Gastrocnemius medialis (tissue), 4 donors: ENCODE results near the gene AGAP1.

Experiments
- POLR2A ChIP-seq, 2 donors: fragments of 450-650 bp; IDR thresholded peaks; one replicate each; pipeline ENCODE4 v1.6.1; 2017; ENCODE audit warnings: antibody characterized with exemption in 2 of 2, mild to moderate bottlenecking in 2 of 2, moderate library complexity in 2 of 2
- TF ChIP-seq, protein P1 (sequence below), 5 experiments: fragments of 450-650 bp in 3 of 5; fragments of 200-600 bp in 2 of 5; sonication (generic) in 2 of 5; IDR thresholded peaks in 4 of 5; conservative IDR thresholded peaks in 1 of 5; 1 replicate in 4 of 5; 2 replicates in 1 of 5; pipeline ENCODE4 v1.5.1; 2016 to 2019; ENCODE audit warnings: antibody characterized with exemption in 5 of 5, mild to moderate bottlenecking in 3 of 5, moderate library complexity in 3 of 5

DNA sequence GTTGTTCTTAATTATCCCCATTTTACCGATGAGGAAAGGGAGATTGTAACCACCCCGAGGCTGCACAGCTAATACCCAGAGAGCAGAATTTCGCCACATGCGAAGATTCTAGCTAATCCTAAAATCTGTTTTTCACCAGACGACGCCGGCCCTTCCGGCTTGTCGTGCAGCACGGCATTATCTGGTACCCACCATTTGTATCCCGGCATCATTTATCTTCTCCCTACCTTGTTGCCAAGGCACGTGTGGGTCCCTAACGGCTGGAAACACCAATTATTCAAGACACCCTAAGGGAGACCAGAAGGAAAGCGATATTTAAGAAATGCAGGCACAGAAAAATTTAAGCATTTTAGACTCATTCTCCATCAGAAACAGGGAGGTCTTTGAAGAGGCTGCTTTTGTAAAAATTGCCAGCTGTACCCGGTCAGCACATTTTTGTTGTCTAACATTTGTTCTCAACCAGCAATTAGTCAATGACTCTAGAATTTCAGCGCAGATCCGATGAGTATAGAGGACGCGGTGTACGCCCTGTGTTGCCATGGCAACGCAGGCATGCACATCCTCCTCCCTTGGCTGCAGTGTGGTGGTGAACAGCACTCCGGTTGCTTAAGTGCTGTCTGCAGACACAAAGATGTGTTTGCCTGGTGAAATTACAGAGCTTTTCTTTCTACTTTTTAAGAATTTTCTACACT is 111.6 kb downstream of the AGAP1 start:
- TF ChIP-seq POLR2A (IDR thresholded peaks at IDR 0.05) = no peak
- TF ChIP-seq, protein P1, sequence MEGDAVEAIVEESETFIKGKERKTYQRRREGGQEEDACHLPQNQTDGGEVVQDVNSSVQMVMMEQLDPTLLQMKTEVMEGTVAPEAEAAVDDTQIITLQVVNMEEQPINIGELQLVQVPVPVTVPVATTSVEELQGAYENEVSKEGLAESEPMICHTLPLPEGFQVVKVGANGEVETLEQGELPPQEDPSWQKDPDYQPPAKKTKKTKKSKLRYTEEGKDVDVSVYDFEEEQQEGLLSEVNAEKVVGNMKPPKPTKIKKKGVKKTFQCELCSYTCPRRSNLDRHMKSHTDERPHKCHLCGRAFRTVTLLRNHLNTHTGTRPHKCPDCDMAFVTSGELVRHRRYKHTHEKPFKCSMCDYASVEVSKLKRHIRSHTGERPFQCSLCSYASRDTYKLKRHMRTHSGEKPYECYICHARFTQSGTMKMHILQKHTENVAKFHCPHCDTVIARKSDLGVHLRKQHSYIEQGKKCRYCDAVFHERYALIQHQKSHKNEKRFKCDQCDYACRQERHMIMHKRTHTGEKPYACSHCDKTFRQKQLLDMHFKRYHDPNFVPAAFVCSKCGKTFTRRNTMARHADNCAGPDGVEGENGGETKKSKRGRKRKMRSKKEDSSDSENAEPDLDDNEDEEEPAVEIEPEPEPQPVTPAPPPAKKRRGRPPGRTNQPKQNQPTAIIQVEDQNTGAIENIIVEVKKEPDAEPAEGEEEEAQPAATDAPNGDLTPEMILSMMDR (IDR thresholded peaks at IDR 0.05 in 4 of 5, conservative IDR thresholded peaks at IDR 0.05 in 1 of 5) = no peak
